Fibroblast of skin of abdomen (primary cell): ENCODE measurements around the gene PPP1R12C.

Experiments used
- DNase-seq: peaks from one replicate; pipeline ENCODE4 v3.0.0-alpha.2; 2013

PPP1R12C gene

GRCh38 chr19:55146705-55147273, 29.4 kb upstream of the PPP1R12C start:
- DNase-seq: no peak

GRCh38 chr19:55146078-55146704, 28.8 kb upstream of the PPP1R12C start:
- DNase-seq: no peak

GRCh38 chr19:55145232-55145631, 27.8 kb upstream of the PPP1R12C start:
- DNase-seq: no peak

DNA sequence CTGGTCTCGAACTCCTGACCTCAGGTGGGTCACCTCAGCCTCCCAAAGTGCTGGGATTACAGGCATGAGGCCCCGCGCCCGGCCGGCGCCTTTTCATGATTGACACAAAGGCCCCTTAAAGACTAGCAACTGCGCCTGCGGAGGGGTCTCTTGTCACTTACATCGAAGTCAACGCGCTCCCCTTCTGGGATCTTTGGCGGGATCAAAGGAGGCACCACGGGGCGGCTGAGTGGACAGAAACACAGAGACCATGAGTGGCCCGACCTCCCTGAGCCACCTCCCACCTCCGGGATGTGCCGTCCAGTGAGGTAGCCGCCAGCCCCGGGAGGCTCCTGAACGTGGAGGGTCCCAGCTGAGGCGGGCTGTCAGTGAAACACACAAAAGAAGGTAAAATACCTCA, 24.3 kb upstream of the PPP1R12C start:
- DNase-seq: no peak

- DNase-seq: no peak
Observed at GRCh38 chr19:55137915-55138314, 20.5 kb upstream of the PPP1R12C start.

DNA sequence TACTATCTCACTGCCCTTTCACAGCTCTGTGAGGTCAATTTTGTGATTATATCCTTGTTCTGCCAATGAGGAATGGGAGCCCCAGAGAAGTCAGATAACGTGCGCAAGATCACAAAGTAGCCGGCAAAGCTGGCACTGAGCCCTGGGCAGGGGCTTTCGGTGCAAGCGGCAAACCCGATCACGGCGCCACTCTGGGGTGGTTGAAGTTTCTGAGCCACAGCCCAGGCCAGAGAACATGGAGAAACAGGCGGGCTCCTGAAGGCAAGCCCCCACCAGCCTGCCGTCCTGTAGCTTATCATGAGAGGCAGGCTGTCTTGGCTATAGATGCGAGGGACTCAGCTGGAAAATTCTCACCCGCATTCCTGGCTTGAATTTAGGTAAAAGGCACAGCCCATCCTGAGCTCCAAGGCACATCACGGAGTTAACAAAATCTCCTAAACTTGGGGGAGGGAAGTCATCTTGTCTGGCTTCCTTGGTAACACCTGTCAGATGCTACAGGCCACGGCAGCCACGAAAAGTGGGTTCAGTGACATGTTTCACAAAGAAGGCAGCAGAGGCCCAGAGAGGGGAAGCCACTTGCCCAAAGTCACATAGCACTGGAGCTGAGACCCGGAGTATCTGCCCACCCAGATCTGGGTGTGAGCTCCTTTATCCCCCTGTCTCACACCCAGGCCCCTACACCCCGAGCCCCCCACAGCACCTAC, 19.1 kb upstream of the PPP1R12C start:
- no peak for DNase-seq

DNA sequence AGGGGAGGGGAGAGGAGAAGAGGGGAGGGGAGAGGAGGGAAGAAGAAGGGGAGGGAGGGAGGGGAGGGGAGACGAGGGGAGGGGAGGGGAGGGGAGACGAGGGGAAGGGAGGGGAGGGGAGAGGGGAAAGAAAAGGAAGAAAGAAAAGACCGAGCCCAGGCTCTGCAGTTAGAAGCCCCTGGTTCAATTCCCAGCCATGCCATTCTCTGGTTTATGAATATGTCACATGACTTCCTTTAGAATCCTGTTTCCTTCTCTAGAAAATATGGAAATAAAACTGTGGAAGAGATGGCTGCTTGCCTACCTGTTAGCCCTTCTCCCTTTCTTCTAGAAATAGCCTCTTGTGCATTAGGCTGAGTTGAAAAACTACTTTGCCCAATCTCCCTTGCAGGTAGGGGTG, 17.3 kb upstream of the PPP1R12C start:
- DNase-seq: no peak

DNA sequence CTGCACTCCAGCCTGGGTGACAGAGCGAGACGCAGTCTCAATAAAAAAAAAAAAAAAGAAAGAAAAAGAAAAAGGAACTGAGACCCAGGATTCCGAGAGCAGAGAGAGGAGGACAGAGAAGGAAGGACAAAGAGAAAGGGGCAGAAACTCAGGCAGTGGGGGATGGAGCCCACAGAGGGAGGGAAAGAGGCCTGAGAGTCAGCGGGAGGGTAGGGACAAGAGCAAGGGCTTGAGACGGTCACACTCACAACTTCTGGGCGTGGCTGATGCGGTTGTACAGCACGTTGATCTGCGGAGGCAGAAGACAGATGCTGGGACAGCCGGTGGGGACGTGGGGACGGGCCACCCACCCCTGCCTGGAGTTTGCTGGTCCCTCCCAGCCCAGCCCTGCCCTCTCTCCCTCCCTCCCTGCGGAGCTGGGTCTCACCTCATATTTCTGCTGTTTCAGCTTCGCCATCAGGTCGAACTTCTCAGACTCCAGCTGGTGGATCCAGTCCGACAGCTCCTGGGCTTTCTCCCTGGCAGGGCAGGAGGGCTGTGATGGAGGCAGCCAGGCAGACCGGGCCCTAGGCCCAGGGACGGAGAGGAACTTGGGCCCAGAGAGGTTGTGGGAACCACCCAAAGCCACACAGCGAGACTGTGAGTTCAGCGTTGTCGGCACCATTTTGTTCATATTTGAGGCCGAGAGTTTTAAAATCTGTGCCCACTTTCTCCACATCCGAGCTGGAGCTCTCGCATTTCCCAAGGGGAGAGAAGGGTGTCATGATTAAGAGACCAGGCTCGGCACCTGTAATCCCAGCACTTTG, 16.4 kb upstream of the PPP1R12C start:
- DNase-seq: no peak

DNA sequence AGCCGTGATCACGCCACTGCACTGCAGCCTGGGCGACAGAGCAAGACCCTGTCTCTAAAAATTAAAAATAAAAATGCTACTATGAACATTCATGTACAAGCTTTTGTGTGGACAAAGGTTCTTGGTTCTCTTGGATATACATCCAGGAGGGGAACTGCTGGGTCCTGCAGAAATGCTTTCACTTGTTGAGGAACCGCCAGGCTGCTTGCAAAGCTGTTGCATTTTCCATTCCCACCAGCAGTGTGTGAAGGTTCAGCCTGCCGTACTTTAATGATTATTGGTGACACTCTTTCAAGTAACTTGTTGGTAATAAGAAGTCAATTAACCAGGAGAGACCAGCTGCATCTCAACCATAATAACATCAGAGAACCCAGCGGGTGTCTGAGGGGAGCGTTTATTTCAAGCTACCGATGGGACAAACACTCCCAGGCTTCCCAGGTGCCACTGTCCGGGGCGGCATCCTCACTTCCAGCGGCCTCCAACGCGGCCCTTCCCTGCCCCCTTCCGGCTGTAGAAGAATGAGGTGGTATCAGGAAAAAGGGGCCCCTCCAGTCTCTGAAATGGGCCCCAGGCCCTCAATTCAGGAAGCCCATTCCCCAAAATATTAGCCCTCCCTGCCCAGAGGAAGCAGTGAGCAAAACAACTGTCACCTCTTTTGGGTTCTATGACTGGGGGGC, 15.2 kb upstream of the PPP1R12C start:
- DNase-seq: no peak

DNA sequence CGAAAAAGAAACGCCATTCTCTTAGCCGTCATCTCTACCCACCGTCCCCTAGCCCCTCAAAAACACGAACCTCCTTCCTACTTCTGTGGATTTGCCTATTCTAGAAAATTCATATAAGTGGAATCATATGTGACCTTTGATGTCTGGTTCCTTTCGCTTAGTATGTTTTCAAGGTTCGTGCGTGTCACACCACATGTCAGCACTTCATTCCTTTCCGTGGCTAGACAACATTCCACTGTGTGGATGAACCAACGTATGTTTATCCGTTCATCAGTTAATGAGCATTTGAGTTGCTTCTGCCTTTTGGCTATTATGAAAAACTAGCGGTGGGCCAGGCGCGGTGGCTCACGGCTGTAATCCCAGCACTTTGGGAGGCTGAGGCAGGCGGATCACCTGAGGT, 14.0 kb upstream of the PPP1R12C start:
- peak; percentile 75 for DNase-seq

- no peak for DNase-seq
Observed at GRCh38 chr19:55119053-55119452, 1.6 kb upstream of the PPP1R12C start.

DNA sequence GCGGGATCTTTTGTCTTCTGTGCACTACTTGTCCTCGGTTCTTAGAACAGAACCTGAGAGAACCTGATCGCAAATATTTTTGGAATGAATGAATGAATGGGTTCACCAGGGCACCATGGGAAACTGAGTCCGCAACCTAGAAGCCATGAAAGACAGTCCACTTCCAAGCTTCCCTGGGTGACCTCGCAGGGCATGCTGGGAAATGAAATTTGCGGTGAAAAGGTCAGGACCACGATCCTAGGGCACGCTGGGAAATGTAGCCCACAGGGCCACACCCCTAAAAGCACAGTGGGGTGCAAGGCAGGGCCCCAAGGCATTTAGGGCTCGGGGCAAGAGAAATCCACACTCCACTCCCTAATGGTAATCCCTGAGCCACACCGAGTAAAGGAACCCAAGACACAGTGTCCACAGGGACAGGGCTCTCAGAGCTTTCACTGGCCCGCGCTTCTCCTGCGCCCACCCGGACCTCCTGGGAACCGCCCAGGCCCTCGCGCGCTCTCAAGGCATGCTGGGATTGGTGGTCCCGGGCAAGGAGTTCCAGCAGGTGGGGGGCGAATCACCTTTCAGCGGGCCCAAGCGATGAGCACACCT, 1.1 kb upstream of the PPP1R12C start:
- DNase-seq: peak; percentile 25

DNA sequence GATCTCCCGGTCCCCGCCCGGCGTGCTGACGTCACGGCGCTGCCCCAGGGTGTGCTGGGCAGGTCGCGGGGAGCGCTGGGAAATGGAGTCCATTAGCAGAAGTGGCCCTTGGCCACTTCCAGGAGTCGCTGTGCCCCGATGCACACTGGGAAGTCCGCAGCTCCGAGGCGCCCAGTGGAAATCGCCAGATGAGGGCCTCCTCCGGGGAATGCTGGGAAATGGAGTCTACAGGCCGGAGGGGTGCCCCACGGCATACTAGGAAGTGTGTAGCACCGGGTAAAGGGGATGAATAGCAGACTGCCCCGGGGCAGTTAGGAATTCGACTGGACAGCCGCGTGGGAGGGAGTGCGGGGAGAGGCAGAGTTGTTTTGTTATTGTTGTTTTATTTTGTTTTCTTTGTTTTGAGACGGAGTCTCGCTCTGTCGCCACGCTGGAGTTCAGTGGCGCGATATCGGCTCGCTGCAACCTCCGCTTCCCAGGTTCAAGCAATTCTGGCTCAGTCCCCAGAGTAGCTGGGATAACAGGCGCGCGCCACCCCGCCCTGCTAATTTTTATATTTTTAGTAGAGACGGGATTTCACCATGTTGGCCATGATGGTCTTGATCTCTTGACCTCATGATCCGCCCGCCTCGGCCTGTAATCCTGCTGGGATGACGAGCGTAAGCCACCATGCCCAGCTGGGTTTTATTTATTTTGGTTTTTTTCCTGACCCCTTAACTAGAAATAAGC, 390 bp upstream of the PPP1R12C start:
- peak; percentile 99 for DNase-seq

GRCh38 chr19:55116232-55116858, 1.1 kb downstream of the PPP1R12C start:
- peak; percentile 44 for DNase-seq

- DNase-seq: peak; percentile 20
Observed at GRCh38 chr19:55115446-55116065, 1.9 kb downstream of the PPP1R12C start.

DNA sequence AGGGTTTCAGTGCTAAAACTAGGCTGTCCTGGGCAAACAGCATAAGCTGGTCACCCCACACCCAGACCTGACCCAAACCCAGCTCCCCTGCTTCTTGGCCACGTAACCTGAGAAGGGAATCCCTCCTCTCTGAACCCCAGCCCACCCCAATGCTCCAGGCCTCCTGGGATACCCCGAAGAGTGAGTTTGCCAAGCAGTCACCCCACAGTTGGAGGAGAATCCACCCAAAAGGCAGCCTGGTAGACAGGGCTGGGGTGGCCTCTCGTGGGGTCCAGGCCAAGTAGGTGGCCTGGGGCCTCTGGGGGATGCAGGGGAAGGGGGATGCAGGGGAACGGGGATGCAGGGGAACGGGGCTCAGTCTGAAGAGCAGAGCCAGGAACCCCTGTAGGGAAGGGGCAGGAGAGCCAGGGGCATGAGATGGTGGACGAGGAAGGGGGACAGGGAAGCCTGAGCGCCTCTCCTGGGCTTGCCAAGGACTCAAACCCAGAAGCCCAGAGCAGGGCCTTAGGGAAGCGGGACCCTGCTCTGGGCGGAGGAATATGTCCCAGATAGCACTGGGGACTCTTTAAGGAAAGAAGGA, 2.8 kb downstream of the PPP1R12C start:
- no peak for DNase-seq

- DNase-seq: peak; percentile 79
Observed at GRCh38 chr19:55113570-55114039, 3.8 kb downstream of the PPP1R12C start.

GRCh38 chr19:55112777-55113569, 4.5 kb downstream of the PPP1R12C start:
- no peak for DNase-seq

DNA sequence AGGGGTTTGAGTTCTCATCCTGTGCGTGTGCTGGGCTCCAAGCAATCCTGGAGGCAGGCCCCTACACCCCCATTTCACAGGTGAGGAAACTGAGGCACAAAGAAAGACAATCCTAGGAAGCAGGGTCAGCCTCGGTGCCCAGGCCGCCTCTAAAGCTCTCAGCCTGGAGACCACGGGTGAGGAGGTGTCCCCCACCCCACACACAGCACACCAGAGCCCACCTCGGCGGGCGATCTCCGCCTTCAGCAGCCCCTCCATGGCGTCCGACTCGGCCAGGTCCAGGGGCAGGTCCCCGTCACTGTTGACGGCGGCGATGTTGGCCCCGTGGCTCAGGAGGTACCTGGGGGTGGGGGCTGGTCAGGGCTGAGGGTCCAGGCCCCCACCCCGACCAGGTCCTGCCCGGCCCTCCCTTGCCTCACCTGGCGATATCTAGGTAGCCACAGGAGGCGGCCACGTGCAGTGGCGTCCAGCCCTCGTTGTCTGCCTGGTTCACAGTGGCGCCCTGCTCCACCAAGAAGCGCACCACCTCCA, 5.1 kb downstream of the PPP1R12C start:
- no peak for DNase-seq
